Adrenal gland (tissue), 12 donors: ENCODE measurements around the gene SYNGR4. TPM values are rescaled to one million over a fixed set of nuclear protein-coding genes. Genes with fewer than 3 reads are reported as not detected.

ENCODE experiments used
- DNase-seq, 7 donors: peaks; one replicate each; pipeline ENCODE4 v3.0.0-alpha.2; 2019 to 2020
- H3K27ac ChIP-seq, 5 donors: fragments of 200-600 bp; sonication (generic) in 4 of 5; 1 replicate in 3 of 5; 2 replicates in 2 of 5; pipeline versions ENCODE4 v1.5.1 to v1.8.0; 2016 to 2020; ENCODE audit warnings: mild to moderate bottlenecking in 1 of 5
- H3K27me3 ChIP-seq: fragments of 200-600 bp; 2 replicates; pipeline ENCODE4 v1.8.0; 2021
- H3K36me3 ChIP-seq, 2 donors: fragments of 200-600 bp; replicated peaks in 1 of 2; 1 replicate in 1 of 2; 2 replicates in 1 of 2; pipeline versions ENCODE4 v1.5.1 to v1.8.0; 2018 to 2022
- H3K4me1 ChIP-seq, 2 donors: fragments of 200-600 bp; replicated peaks in 1 of 2; 1 replicate in 1 of 2; 2 replicates in 1 of 2; pipeline versions ENCODE4 v1.5.1 to v1.8.0; 2018 to 2021
- H3K4me3 ChIP-seq, 4 donors: fragments of 200-600 bp; sonication (generic) in 3 of 4; one replicate each; pipeline ENCODE4 v1.5.1; 2016 to 2018
- H3K9me3 ChIP-seq, 3 donors: fragments of 200-600 bp; sonication (generic) in 1 of 3; replicated peaks in 1 of 3; 1 replicate in 2 of 3; 2 replicates in 1 of 3; pipeline versions ENCODE4 v1.5.1 to v1.8.0; 2016 to 2021
- CTCF ChIP-seq, 6 experiments: fragments of 450-650 bp in 4 of 6; fragments of 200-600 bp in 2 of 6; sonication (generic) in 1 of 6; IDR thresholded peaks; 1 replicate in 5 of 6; 2 replicates in 1 of 6; pipeline versions ENCODE4 v1.5.1 to v1.8.0; 2016 to 2021; ENCODE audit warnings: antibody characterized with exemption in 6 of 6, mild to moderate bottlenecking in 2 of 6, moderate library complexity in 1 of 6
- POLR2A ChIP-seq, 2 donors: fragments of 450-650 bp; IDR thresholded peaks; one replicate each; pipeline ENCODE4 v1.6.1; 2017; ENCODE audit warnings: antibody characterized with exemption in 2 of 2, mild to moderate bottlenecking in 2 of 2, moderate library complexity in 1 of 2
- WGBS, 4 donors: extraction: QIAGEN DNeasy Blood & Tissue Kit in 2 of 4; methylation state at CpG; one replicate each; pipeline versions ENCODE4 v1.1.5 to v1.1.7; 2013 to 2017; 5-methylcytosine and 5-hydroxymethylcytosine counted together
- intact Hi-C, 2 donors: fragments of 100-400 bp; cut with DNase I; formaldehyde crosslinking; loops; one replicate each; pipeline versions ENCODE4 v1.14.1 to v1.15.0; 2022 to 2023
- polyA plus RNA-seq, 3 donors: library from polyadenylated mRNA; stranded (reverse); fragments of 200-250 nt in 2 of 3; fragments of 350-450 nt in 1 of 3; fragmentation: Illumina TruSeq in 1 of 3; extraction: RNeasy Lipid Tissue Mini Kit (QIAGEN cat#74804) in 1 of 3; gene quantifications; one replicate each; pipeline ENCODE4 v1.2.3, GENCODE V29; 2013 to 2014
- total RNA-seq, 9 donors: library from RNA; depleted of rRNA in 4 of 9; stranded (reverse); fragments of >200 nt in 4 of 9; fragments of 120-200 nt in 1 of 9; fragmentation: NEBNext Ultra II Directional in 1 of 9; extraction: Animal tissue kit (Norgen Biotek cat#: 25700) in 1 of 9; gene quantifications; one replicate each; pipeline versions ENCODE4 v1.1.0 to v1.2.4, GENCODE V29; 2013 to 2023
- donor health status: healthy with polysubstance abuse.
- donor health status: Bipolar disorder and iron deficiency.
- donor health status: DM: yes; HTN: yes; CAD: no.
- donor health status: DM: no; HTN: no; CAD: no.
- donor health status: DM: no; HTN: no; CAD: no.
- donor health status: DM: yes; HTN: yes; CAD: no.

Gene SYNGR4
- total and polyA plus RNA-seq, 12 donors, result 0.13 TPM; not detected in 11

GRCh38 chr19:48362716-48363499 lies 1.3 kb upstream of the SYNGR4 start:
- TF ChIP-seq POLR2A (IDR thresholded peaks at IDR 0.05), result peak in 1 of 2 donors; percentile 70
- peak in 3 of 6 experiments; percentile 2 to 30 (median 12) for TF ChIP-seq CTCF (IDR thresholded peaks at IDR 0.05)
- Histone ChIP-seq H3K27ac (peak overlapping the region; percentile 87 to 95 (median 92)), H3K4me1 (peaks cover 4 to 8% of the 10 kb centered on the region in 2 donors), H3K4me3 (peak overlapping the region; percentile 3 to 81 (median 32)), H3K36me3 (no peaks in the 10 kb centered on the region), H3K9me3 (no peaks in the 10 kb centered on the region), H3K27me3 (no peaks in the 10 kb centered on the region)
- 4 to 7% (median 5%) methylated on average over 13 to 26 of the region's 26 CpGs for WGBS, 4 donors
- intact Hi-C loops, result no loop called here
- peak; percentile 94 to 98 (median 97) for DNase-seq

- TF ChIP-seq CTCF (IDR thresholded peaks at IDR 0.05), result no peak
- peak in 1 of 2 donors; percentile 6 for TF ChIP-seq POLR2A (IDR thresholded peaks at IDR 0.05)
- H3K36me3 ChIP-seq, result no peaks in the 10 kb centered on the region
- H3K4me1 ChIP-seq, result peaks cover 4 to 8% of the 10 kb centered on the region in 2 donors
- no peaks in the 10 kb centered on the region for H3K9me3 ChIP-seq
- DNase-seq, result peak in 2 of 7 donors; percentile 69 to 74
- H3K27me3 ChIP-seq, result no peaks in the 10 kb centered on the region
- WGBS, 4 donors, result 0 to 2% (median 2%) methylated on average over 5 to 10 of the region's 10 CpGs; no CpG with 5 or more reads in 1 of the 4 donors
- intact Hi-C loops, result no loop called here
- peak overlapping the region; percentile 3 to 81 (median 32) for H3K4me3 ChIP-seq
- peak overlapping the region; percentile 87 to 95 (median 92) for H3K27ac ChIP-seq
These were observed 712 bp upstream of the SYNGR4 start for GRCh38 chr19:48363500-48363809.

GRCh38 chr19:48364598-48365348 lies 606 bp downstream of the SYNGR4 start:
- TF ChIP-seq CTCF (IDR thresholded peaks at IDR 0.05) (no peak), POLR2A (IDR thresholded peaks at IDR 0.05) (no peak)
- H3K27me3 ChIP-seq, result no peaks in the 10 kb centered on the region
- WGBS, 4 donors, result 62 to 75% (median 65%) methylated on average over 8 to 10 of the region's 10 CpGs
- H3K9me3 ChIP-seq, result no peaks in the 10 kb centered on the region
- H3K4me3 ChIP-seq, result peak overlapping the region in 1 of 4 donors; percentile 49
- intact Hi-C loops, result no loop called here
- no peaks in the 10 kb centered on the region for H3K36me3 ChIP-seq
- H3K27ac ChIP-seq, result peak overlapping the region in 3 of 5 donors; percentile 87 to 95 (median 92)
- DNase-seq, result peak in 3 of 7 donors; percentile 36 to 48 (median 47)
- H3K4me1 ChIP-seq, result peaks cover 4 to 8% of the 10 kb centered on the region in 2 donors

DNA sequence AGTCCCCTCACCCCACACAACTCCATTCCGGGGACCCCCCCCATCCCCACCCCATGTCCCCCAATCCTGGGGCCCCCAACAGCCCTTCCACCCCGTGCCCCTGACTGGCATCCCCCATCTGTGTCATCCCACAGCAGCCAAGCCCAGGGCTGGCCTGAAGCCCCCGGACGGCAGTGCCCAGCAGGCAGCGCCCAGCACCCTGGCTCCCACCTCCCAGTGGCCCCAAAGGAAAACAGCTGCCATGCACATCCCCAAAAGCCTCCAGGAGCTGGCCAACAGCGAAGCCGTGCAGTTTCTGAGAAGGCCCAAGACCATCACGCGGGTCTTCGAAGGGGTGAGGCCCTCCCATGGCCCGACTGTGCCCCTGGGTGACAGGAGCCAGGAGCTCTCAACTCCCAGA lies 1.4 kb downstream of the SYNGR4 start:
- Histone ChIP-seq H3K27me3 (no peaks in the 10 kb centered on the region), H3K36me3 (no peaks in the 10 kb centered on the region), H3K27ac (no peak overlapping the region), H3K4me3 (no peak overlapping the region), H3K9me3 (no peaks in the 10 kb centered on the region), H3K4me1 (peaks cover 4 to 8% of the 10 kb centered on the region in 2 donors)
- no peak for TF ChIP-seq CTCF (IDR thresholded peaks at IDR 0.05)
- no peak for TF ChIP-seq POLR2A (IDR thresholded peaks at IDR 0.05)
- DNase-seq, result peak in 1 of 7 donors; percentile 22
- WGBS, 4 donors, result 72 to 96% (median 89%) methylated on average over 2 to 11 of the region's 11 CpGs
- intact Hi-C loops, result no loop called here
